ENCODE measurements around the gene TC2N. TPM values are rescaled to one million over a fixed set of nuclear protein-coding genes. Genes with fewer than 3 reads are reported as not detected.

The TC2N gene
- total and polyA plus RNA-seq, 9 of the 15 experiments (the other 6 are each of a cell fraction or from before 2014, with no cell fraction given) = 2.0 to 12.5 (median 7.3) TPM

GRCh38 chr14:91893007-91893406, 25.7 kb upstream of the TC2N start:
- intact Hi-C loops (cut with micrococcal nuclease) (loop anchor here (10.0 kb wide), 1 partner anchor 238 kb away; no protein-coding TSS in a partner anchor), in situ Hi-C loops (cut with MboI) (no loop called here)
- Histone ChIP-seq H3K9me1 (ENCODE audit: control insufficient read depth, insufficient read depth, low read length) (no peaks in the 10 kb centered on the region), H3K9ac (ENCODE audit: insufficient read depth in 1 of 2, low read depth in 2 of 2, low read length in 2 of 2) (no peak overlapping the region), H3K9me3 (replicated peaks; ENCODE audit: control insufficient read depth, insufficient read depth, low read depth, low read length) (no peaks in the 10 kb centered on the region), H3K27ac (ENCODE audit: extremely low read depth, low read depth, low read length) (no peak overlapping the region), H3K4me3 (no peak overlapping the region), H3K4me2 (ENCODE audit: insufficient read depth, low read length) (no peak overlapping the region), H3K36me3 (ENCODE audit: control insufficient read depth, insufficient read depth, low read length) (no peaks in the 10 kb centered on the region), H3K79me2 (ENCODE audit: control insufficient read depth, insufficient read depth, low read length) (no peaks in the 10 kb centered on the region), H2AFZ (ENCODE audit: low read depth, low read length) (no peak overlapping the region), H3K27me3 (ENCODE audit: control insufficient read depth in 2 of 2, insufficient read depth in 2 of 2, low read length in 2 of 2) (peaks cover 4 to 22% of the 10 kb centered on the region in 2 experiments), H4K20me1 (replicated peaks; ENCODE audit: control insufficient read depth, insufficient read depth, low read length) (no peaks in the 10 kb centered on the region), H3K4me1 (replicated peaks in 1 of 2; ENCODE audit: control insufficient read depth in 2 of 2, insufficient read depth in 2 of 2, low read length in 2 of 2) (no peaks in the 10 kb centered on the region)
- peak in 1 of 2 experiments; percentile 27; a peak in 1 of 4 replicates for TF ChIP-seq RAD21 (CRISPR knock-in tag; conservative IDR thresholded peaks at IDR 0.05 in 1 of 2, IDR thresholded peaks at IDR 0.05 in 1 of 2)
- TF ChIP-seq CTCF (IDR thresholded peaks at IDR 0.05 in 2 of 3, conservative IDR thresholded peaks at IDR 0.05 in 1 of 3; ENCODE audit: insufficient read depth in 2 of 3, low read depth in 1 of 3, low read length in 3 of 3) = peak; percentile 52 to 74 (median 53)
- TF ChIP-seq NUFIP1 (IDR thresholded peaks at IDR 0.05; ENCODE audit: partially characterized antibody) = no peak
- no peak for TF ChIP-seq CBX1 (IDR thresholded peaks at IDR 0.05; ENCODE audit: low read depth)
- TF ChIP-seq OTX1 (CRISPR knock-in tag; IDR thresholded peaks at IDR 0.05) = no peak
- no peak for TF ChIP-seq ZNF584 (CRISPR knock-in tag; IDR thresholded peaks at IDR 0.05; ENCODE audit: low read depth)
- no peak for TF ChIP-seq ZNF609 (CRISPR knock-in tag; IDR thresholded peaks at IDR 0.05; ENCODE audit: borderline replicate concordance)
- ChIA-PET CTCF (ENCODE audit: low intra/inter-chr PET ratio) (no interaction called here), POLR2A (no interaction called here)
- peak; percentile 65 for FAIRE-seq
- DNase-seq (ENCODE audit: extremely low read depth in 1 of 4, low spot score in 3 of 4) = peak; percentile 45 to 69 (median 61)
- WGBS (ENCODE audit: insufficient coverage, low coverage, missing lambda C conversion rate) = 1% methylated on average over 7 of the region's 7 CpGs
- ATAC-seq = peak; percentile 91
- no TSS peak for BruUV-seq (replicated peaks)
